Ectodermal cell (in vitro differentiated cells): ENCODE measurements around the gene PGGHG.

Experiments
- H3K27ac ChIP-seq: 2 replicates; pipeline ENCODE4 v1.7.0; 2013; ENCODE audit warnings: mild to moderate bottlenecking, low read depth, low read length; ENCODE audit not compliant: insufficient read depth, poor library complexity, severe bottlenecking
- H3K27me3 ChIP-seq: 2 replicates; pipeline ENCODE4 v1.7.0; 2013; ENCODE audit warnings: mild to moderate bottlenecking, low read length; ENCODE audit not compliant: insufficient read depth, control insufficient read depth, poor library complexity, severe bottlenecking
- H3K36me3 ChIP-seq: one replicate; pipeline ENCODE4 v1.7.0; 2013; ENCODE audit warnings: low read length; ENCODE audit not compliant: control insufficient read depth, insufficient read depth
- H3K4me1 ChIP-seq: one replicate; pipeline ENCODE4 v1.7.0; 2013; ENCODE audit warnings: low read length; ENCODE audit not compliant: control insufficient read depth, insufficient read depth
- H3K4me3 ChIP-seq: 2 replicates; pipeline ENCODE4 v1.7.0; 2013; ENCODE audit warnings: low read depth, low read length, control low read depth; ENCODE audit not compliant: insufficient read depth
- H3K9me3 ChIP-seq: 2 replicates; pipeline ENCODE4 v1.7.0; 2013; ENCODE audit warnings: mild to moderate bottlenecking, low read length, moderate library complexity; ENCODE audit not compliant: control insufficient read depth
- WGBS, 2 experiments: methylation state at CpG; one replicate each; pipeline ENCODE4 v1.1.7; 2013; ENCODE audit warnings: missing lambda C conversion rate in 2 of 2; 5-methylcytosine and 5-hydroxymethylcytosine counted together

The PGGHG gene

GRCh38 chr11:293271-293851 is 4.4 kb downstream of the PGGHG start:
- no peak overlapping the region for H3K27ac ChIP-seq
- WGBS, 2 experiments, result 91% methylated on average over 17 of the region's 18 CpGs
- no peaks in the 10 kb centered on the region for H3K36me3 ChIP-seq
- H3K27me3 ChIP-seq, result peaks cover 10% of the 10 kb centered on the region
- no peak overlapping the region for H3K4me3 ChIP-seq
- peaks cover 8% of the 10 kb centered on the region for H3K4me1 ChIP-seq
- H3K9me3 ChIP-seq, result no peaks in the 10 kb centered on the region

- WGBS, 2 experiments, result 93 to 94% methylated on average over 27 of the region's 27 CpGs
Observed at GRCh38 chr11:293852-294661, 5.1 kb downstream of the PGGHG start.

GRCh38 chr11:294780-295179 is 5.9 kb downstream of the PGGHG start:
- H3K4me3 ChIP-seq, result no peak overlapping the region
- H3K9me3 ChIP-seq, result no peaks in the 10 kb centered on the region
- no peak overlapping the region for H3K27ac ChIP-seq
- no peaks in the 10 kb centered on the region for H3K36me3 ChIP-seq
- WGBS, 2 experiments, result 94 to 96% methylated on average over 16 of the region's 16 CpGs
- peaks cover under 1% of the 10 kb centered on the region for H3K27me3 ChIP-seq
- H3K4me1 ChIP-seq, result peaks cover 8% of the 10 kb centered on the region

More at GRCh38 chr11:293852-294661, 5.1 kb downstream of the PGGHG start:
- Histone ChIP-seq H3K27ac (no peak overlapping the region), H3K4me1 (peaks cover 8% of the 10 kb centered on the region), H3K9me3 (no peaks in the 10 kb centered on the region), H3K36me3 (no peaks in the 10 kb centered on the region), H3K27me3 (peaks cover 4% of the 10 kb centered on the region), H3K4me3 (no peak overlapping the region)

- Histone ChIP-seq H3K27ac (no peak overlapping the region), H3K4me3 (no peak overlapping the region), H3K9me3 (no peaks in the 10 kb centered on the region), H3K36me3 (no peaks in the 10 kb centered on the region), H3K27me3 (no peaks in the 10 kb centered on the region), H3K4me1 (peaks cover 8% of the 10 kb centered on the region)
- 90 to 91% methylated on average over 26 of the region's 26 CpGs for WGBS, 2 experiments
Observed at GRCh38 chr11:295351-296170, 6.6 kb downstream of the PGGHG start.

GRCh38 chr11:296171-297050 is 7.5 kb downstream of the PGGHG start:
- 89 to 90% methylated on average over 35 of the region's 35 CpGs for WGBS, 2 experiments
- no peak overlapping the region for H3K27ac ChIP-seq
- no peak overlapping the region for H3K4me3 ChIP-seq
- H3K27me3 ChIP-seq, result no peaks in the 10 kb centered on the region
- no peaks in the 10 kb centered on the region for H3K36me3 ChIP-seq
- peaks cover 8% of the 10 kb centered on the region for H3K4me1 ChIP-seq
- no peaks in the 10 kb centered on the region for H3K9me3 ChIP-seq

- Histone ChIP-seq H3K27me3 (no peaks in the 10 kb centered on the region), H3K4me3 (no peak overlapping the region), H3K9me3 (no peaks in the 10 kb centered on the region), H3K4me1 (peaks cover 8% of the 10 kb centered on the region), H3K36me3 (no peaks in the 10 kb centered on the region), H3K27ac (no peak overlapping the region)
- WGBS, 2 experiments, result 93% methylated on average over 13 of the region's 13 CpGs
Observed at GRCh38 chr11:297051-297585, 8.2 kb downstream of the PGGHG start.

- H3K4me3 ChIP-seq, result no peak overlapping the region
- H3K36me3 ChIP-seq, result no peaks in the 10 kb centered on the region
- H3K4me1 ChIP-seq, result peaks cover 8% of the 10 kb centered on the region
- H3K27ac ChIP-seq, result no peak overlapping the region
- H3K27me3 ChIP-seq, result no peaks in the 10 kb centered on the region
- H3K9me3 ChIP-seq, result no peaks in the 10 kb centered on the region
- WGBS, 2 experiments, result 90% methylated on average over 26 of the region's 26 CpGs
Observed at GRCh38 chr11:297586-298405, 8.9 kb downstream of the PGGHG start.

GRCh38 chr11:298406-299065 is 9.6 kb downstream of the PGGHG start:
- H3K27ac ChIP-seq, result no peak overlapping the region
- H3K4me3 ChIP-seq, result no peak overlapping the region
- no peaks in the 10 kb centered on the region for H3K36me3 ChIP-seq
- peaks cover 8% of the 10 kb centered on the region for H3K4me1 ChIP-seq
- 89 to 90% methylated on average over 15 of the region's 15 CpGs for WGBS, 2 experiments
- H3K9me3 ChIP-seq, result no peaks in the 10 kb centered on the region
- no peaks in the 10 kb centered on the region for H3K27me3 ChIP-seq
